COLO668 (cell line): ENCODE data around the gene HNMT.

ENCODE experiments used
- DNase-seq: peaks from one replicate; lab custom pipeline; 2025; ENCODE audit not compliant: unreplicated experiment; lab: John Stamatoyannopoulos, UW

HNMT gene

GRCh38 chr2:138009622-138010021, 45.3 kb downstream of the HNMT start:
- DNase-seq: no peak

GRCh38 chr2:138010890-138011289, 46.6 kb downstream of the HNMT start:
- no peak for DNase-seq

DNA sequence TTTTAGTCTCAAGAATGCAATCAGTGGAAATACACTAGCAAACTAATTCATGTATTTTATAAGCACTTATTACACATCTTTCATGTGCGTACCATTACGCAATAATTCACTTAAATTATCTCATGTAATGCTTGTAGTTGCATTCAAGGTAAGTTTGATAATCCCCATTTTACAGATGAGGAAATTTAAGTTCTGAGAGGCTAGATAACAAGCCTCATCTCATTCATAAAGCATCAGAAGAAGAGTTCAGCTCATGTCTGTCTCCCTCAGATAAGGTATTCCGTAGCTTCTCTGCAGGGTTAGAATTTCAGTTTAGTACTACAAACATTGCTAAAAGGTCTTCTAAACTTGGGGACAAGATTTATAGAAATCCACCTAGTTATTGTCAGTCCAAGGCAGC, 47.8 kb downstream of the HNMT start:
- no peak for DNase-seq

DNA sequence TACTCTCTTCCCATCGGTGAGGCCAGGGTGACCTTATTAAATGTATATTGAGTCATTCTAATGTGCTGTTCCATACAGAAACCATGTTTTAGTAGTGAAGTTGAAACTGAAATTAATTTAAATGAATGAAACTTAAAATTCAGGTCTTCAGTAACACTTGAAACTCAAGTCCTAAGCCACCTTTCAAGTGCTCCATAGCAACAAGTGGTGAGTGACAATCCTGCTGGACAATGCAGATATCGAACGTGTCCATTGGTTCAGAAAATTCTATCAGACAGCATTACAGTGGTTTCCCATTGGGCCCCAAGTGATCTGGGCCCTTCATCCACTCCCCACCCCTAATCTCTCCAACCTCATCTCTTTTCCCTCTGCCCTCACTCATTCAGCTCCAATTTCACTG, 48.7 kb downstream of the HNMT start:
- DNase-seq: no peak

GRCh38 chr2:138013639-138014038, 49.4 kb downstream of the HNMT start:
- no peak for DNase-seq

DNA sequence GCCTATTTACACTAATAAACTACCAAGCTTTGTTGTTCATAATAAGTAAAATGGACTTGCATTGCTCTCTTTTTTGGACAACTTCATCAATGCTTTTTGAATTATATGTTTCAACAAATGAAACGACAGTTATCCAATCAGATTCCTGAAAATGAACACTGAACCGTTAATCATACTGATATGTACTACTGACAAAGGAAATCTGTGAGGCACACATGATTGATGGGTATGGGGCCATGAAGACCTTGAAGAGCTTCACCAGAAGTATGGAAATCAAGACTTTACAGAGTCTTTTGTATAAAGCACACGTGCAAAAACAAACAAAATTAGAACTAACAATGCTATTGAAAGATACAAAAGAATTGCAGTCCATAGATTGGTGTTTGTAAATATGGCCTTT, 51.2 kb downstream of the HNMT start:
- no peak for DNase-seq

DNA sequence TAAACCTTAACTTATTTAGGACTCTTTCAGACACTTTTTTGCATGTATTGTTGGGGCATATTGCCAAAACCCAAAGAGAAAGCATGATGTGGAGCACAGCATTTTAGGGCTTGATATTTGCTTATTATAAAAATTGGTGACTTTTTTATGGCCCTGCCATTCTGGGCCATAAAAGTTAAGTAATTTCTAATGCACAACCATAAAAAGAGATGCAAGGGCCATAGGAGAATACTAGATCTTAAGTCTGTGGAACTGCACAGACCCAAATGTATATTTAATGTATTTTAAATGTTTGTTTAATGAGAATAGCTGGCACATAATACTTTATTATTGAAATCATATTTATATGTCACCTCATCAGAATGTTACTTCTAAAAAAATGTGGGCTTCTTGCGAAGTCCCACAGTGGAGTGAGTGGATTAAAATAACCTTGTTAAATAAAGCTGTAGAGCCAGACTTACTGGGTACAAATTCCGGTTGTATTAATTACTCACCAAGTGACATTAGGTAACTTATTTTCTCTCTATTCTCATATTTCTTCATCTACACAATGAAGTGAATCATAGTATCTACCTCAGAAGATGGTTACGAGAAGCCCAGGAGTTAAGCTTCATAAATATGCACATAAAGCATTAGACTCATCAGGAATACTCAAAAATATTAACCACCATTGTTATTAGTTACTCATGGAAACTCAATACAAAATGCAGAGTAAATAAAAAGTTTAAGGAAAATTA, 52.2 kb downstream of the HNMT start:
- no peak for DNase-seq

DNA sequence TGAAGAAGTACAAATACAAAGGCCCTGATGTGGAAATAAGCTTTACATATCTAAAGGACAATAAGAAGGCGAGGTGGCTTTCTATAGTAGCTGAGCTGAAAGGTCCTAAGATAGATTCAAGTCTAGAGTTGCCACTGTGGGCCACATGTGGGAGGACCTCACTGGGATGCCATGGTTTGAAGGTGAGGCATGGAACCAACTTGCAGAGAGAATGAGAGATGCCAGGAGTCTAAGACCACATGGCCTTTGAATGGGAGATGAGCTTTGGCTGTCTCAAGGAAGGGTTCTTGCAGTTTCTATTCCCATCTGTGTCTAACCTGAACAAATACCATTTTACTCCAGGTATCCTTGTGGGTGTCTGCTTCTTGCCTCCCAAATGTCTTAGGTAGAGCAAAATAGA, 53.6 kb downstream of the HNMT start:
- no peak for DNase-seq

DNA sequence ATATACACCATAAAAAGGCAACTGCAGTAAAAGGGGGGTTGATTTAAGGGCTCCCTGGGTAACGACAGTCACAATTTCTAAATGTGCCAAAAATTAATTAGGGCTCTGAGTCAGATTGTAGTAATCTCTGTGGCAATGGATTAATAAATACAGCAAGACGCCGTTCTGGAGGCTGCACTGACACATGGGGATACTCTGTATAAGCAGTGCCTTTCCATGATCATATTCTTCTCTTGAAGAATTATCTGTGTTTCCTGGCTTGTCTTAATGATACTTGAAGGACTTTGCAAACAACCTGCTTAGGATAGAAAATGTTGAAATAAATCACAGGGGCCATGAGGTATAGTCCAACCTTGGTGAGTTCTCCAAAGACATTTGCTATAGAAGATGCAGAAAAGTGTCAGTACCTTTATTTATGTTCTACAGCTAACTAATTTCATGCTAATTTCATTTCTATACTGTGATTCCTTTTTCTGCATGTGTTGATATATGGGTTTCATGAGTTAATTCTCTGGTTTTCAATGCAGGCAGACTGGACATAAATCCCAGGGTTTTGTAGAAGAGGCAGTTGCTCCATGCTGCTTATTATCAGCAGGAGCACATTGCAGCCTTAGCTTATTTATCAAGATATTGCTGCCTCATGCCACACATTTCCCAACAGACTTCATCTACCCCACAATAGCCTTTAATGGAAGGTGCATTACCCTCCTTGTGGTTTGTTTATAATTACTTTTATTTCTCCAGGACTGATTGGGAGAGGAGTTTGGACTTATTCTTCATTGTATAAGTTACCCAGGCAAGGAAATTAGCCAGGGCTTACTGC, 54.8 kb downstream of the HNMT start:
- no peak for DNase-seq

- DNase-seq: peak; percentile 25
Observed at GRCh38 chr2:138020432-138020831, 56.2 kb downstream of the HNMT start.

- DNase-seq: no peak
Observed at GRCh38 chr2:138021154-138021553, 56.9 kb downstream of the HNMT start.

DNA sequence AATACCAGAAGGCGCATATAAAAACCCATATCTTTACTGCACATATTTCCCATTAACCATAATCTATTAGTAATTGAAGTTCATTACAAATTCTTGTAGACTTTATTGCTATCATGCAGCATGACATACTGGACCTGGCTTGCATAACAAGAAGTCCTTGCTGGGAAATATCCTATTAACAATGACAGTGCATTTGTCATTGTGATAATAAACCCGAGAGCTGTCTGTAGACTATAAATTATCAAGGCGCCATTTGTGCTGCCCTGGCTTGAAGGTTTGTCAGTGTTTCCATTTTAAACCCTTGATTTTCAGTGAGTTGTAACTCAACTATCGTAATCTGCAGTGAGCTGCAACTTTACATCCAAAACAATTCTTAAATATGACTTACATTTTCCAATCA, 59.0 kb downstream of the HNMT start:
- no peak for DNase-seq

DNA sequence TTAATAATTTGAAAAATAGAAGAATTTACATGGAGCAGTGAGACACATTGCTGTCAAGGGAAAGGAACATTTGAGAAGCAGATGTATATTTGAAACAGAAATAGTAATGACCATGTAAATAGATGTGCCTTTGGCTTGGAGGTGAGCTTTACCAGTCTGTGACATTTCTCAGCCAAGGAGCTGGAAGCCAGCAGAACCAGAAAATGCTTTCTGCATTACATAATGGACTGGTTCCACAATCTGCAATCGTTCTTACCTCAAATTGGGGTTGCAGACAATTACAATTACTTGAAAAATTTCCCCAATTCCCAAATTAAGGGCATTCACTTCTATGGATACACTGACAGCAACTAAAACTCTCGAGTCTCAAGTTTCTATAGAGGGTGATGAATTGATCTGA, 59.7 kb downstream of the HNMT start:
- DNase-seq: no peak

GRCh38 chr2:138026111-138027020, 62.1 kb downstream of the HNMT start:
- no peak for DNase-seq

GRCh38 chr2:138028538-138028937, 64.3 kb downstream of the HNMT start:
- DNase-seq: no peak

DNA sequence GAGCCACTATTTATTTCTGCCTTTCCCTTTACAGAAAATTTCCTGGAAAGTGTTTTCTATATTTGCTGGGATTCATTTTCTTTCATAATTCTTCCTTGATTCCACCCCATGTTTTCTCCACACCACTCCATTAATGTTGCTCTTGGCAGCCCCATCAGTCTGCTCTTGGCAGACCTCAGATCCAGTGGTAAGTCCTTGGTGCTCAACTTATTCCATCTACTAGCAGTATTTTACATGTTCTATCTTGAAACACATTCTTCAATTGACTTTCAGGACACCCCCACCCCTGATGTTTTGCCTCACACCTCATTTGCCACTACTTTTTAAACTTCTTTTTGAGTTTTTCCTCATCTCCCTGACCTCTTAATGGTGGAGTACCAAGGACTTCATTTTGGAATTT, 65.0 kb downstream of the HNMT start:
- no peak for DNase-seq

DNA sequence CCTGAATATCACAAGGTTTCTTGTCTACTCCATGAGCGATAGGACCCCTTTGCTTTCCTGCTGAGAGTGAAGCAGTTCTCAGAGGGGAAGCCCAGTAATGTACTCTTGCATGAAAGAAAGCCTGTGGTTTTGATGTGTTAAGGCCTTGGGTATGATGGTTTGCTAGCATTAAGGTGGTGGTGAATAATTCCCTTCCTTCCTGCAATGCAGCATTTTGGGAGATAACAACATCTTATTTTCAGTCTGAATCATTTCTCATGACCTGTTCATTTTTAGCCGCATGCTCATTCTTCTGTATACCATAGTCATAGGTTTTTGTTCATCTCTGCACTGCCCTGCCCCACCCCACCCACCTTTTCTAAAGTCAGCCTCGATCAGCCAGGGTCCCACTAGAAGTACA, 66.2 kb downstream of the HNMT start:
- no peak for DNase-seq

DNA sequence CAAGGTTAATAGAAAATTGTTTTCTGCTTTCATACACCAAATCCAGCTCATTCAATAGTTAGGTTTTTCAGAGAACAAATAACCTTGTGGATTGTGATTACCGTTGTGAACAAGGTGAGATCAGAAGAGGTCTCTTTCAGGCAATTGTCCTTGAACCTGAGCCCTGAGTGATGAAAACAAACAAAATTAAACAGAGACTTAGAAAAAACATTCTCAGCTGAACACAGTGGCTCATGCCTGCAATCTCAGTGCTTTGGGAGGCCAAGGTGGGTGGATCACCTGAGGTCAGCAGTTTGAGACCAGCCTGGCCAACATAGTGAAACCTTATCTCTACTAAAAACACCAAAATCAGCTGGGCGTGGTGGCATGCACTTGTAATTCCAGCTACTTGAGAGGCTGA, 68.1 kb downstream of the HNMT start:
- no peak for DNase-seq

DNA sequence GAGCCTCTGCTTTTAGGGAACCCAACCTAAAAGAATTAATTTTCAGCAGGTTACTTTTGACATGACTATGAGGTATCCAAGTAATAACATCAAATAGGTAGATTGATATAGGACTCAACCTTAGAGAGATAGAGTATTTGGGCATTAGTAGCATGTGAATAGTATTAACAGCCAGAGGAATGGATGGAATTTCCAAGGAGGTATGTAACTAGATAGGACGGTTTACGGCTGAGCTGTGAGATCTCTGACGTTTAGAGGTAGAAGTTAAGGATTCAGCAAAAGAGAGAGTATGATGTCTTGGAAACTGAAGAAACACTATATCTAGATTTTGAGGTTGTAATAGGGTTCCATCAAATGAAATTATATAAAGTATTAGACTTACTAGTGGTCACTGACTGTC, 70.3 kb downstream of the HNMT start:
- no peak for DNase-seq

GRCh38 chr2:138035608-138036217, 71.4 kb downstream of the HNMT start:
- DNase-seq: no peak

- DNase-seq: no peak
Observed at GRCh38 chr2:138036522-138036921, 72.2 kb downstream of the HNMT start.
